Measurements from ENCODE around the gene HNRNPF.
"Not testable (repeated sequence)": the region's sequence is repeated elsewhere in the genome, so short reads cannot be mapped to it uniquely, and the experiment has no call there.

HNRNPF gene

GRCh38 chr10:43342279-43343125, 66.5 kb downstream of the HNRNPF start:
- H3K36me3 ChIP-seq (ENCODE audit: control insufficient read depth in 4 of 4, insufficient read depth in 4 of 4, low read length in 3 of 4): no peaks in the 10 kb centered on the region
- no peak overlapping the region for H3K27ac ChIP-seq (ENCODE audit: insufficient read depth in 1 of 2, low read depth in 1 of 2, low read length in 2 of 2, poor library complexity in 1 of 2, severe bottlenecking in 2 of 2)
- no peaks in the 10 kb centered on the region for H3K9me3 ChIP-seq (ENCODE audit: control extremely low read depth in 1 of 5, control insufficient read depth in 4 of 5, insufficient read depth in 2 of 5, low read depth in 1 of 5, low read length in 4 of 5)
- H3K4me1 ChIP-seq (ENCODE audit: control extremely low read depth in 1 of 4, control insufficient read depth in 4 of 4, insufficient read depth in 4 of 4, low read length in 3 of 4): peaks cover 0 to 5% (median 0%) of the 10 kb centered on the region in 4 experiments
- WGBS (ENCODE audit: insufficient coverage): 95% methylated on average over 34 of the region's 49 CpGs
- POLR2A ChIA-PET: interaction anchor here (0.5 kb wide), 1 partner anchor 146 kb away, joined by 3 read pairs; no protein-coding TSS in a partner anchor
- no peak overlapping the region for H3K4me3 ChIP-seq (ENCODE audit: control insufficient read depth in 1 of 7, extremely low read depth in 1 of 7, insufficient read depth in 4 of 7, low read depth in 2 of 7, low read length in 6 of 7)
- DNase-seq: no peak
- CTCF ChIA-PET: no interaction called here
- H3K27me3 ChIP-seq (replicated peaks in 2 of 5; ENCODE audit: control insufficient read depth in 4 of 5, insufficient read depth in 5 of 5, low read length in 4 of 5): peaks cover 0 to 10% (median 2%) of the 10 kb centered on the region in 5 experiments

GRCh38 chr10:43341450-43341849, 67.5 kb downstream of the HNRNPF start:
- Histone ChIP-seq H3K4me3 (ENCODE audit: control insufficient read depth in 1 of 7, extremely low read depth in 1 of 7, insufficient read depth in 4 of 7, low read depth in 2 of 7, low read length in 6 of 7) (no peak overlapping the region), H3K27ac (ENCODE audit: insufficient read depth in 1 of 2, low read depth in 1 of 2, low read length in 2 of 2, poor library complexity in 1 of 2, severe bottlenecking in 2 of 2) (no peak overlapping the region), H3K27me3 (replicated peaks in 2 of 5; ENCODE audit: control insufficient read depth in 4 of 5, insufficient read depth in 5 of 5, low read length in 4 of 5) (peaks cover 0 to 10% (median 2%) of the 10 kb centered on the region in 5 experiments), H3K36me3 (ENCODE audit: control insufficient read depth in 4 of 4, insufficient read depth in 4 of 4, low read length in 3 of 4) (no peaks in the 10 kb centered on the region), H3K4me1 (ENCODE audit: control extremely low read depth in 1 of 4, control insufficient read depth in 4 of 4, insufficient read depth in 4 of 4, low read length in 3 of 4) (peaks cover 0 to 6% (median 0%) of the 10 kb centered on the region in 4 experiments), H3K9me3 (ENCODE audit: control extremely low read depth in 1 of 5, control insufficient read depth in 4 of 5, insufficient read depth in 2 of 5, low read depth in 1 of 5, low read length in 4 of 5) (no peaks in the 10 kb centered on the region)
- 96% methylated on average over 4 of the region's 7 CpGs for WGBS (ENCODE audit: insufficient coverage)
- DNase-seq: no peak
- POLR2A ChIA-PET: no interaction called here
- CTCF ChIA-PET: no interaction called here

GRCh38 chr10:43340619-43341018, 68.4 kb downstream of the HNRNPF start:
- DNase-seq: no peak
- Histone ChIP-seq H3K36me3 (ENCODE audit: control insufficient read depth in 4 of 4, insufficient read depth in 4 of 4, low read length in 3 of 4) (no peaks in the 10 kb centered on the region), H3K4me1 (ENCODE audit: control extremely low read depth in 1 of 4, control insufficient read depth in 4 of 4, insufficient read depth in 4 of 4, low read length in 3 of 4) (peaks cover 0 to 6% (median 0%) of the 10 kb centered on the region in 4 experiments), H3K4me3 (ENCODE audit: control insufficient read depth in 1 of 7, extremely low read depth in 1 of 7, insufficient read depth in 4 of 7, low read depth in 2 of 7, low read length in 6 of 7) (no peak overlapping the region), H3K9me3 (ENCODE audit: control extremely low read depth in 1 of 5, control insufficient read depth in 4 of 5, insufficient read depth in 2 of 5, low read depth in 1 of 5, low read length in 4 of 5) (no peaks in the 10 kb centered on the region), H3K27me3 (replicated peaks in 2 of 5; ENCODE audit: control insufficient read depth in 4 of 5, insufficient read depth in 5 of 5, low read length in 4 of 5) (peaks cover 0 to 10% (median 2%) of the 10 kb centered on the region in 5 experiments), H3K27ac (ENCODE audit: insufficient read depth in 1 of 2, low read depth in 1 of 2, low read length in 2 of 2, poor library complexity in 1 of 2, severe bottlenecking in 2 of 2) (no peak overlapping the region)
- ChIA-PET CTCF (interaction anchor here (1.5 kb wide), 1 partner anchor 136 kb away, joined by 4 read pairs; no protein-coding TSS in a partner anchor), POLR2A (no interaction called here)
- 91% methylated on average over 9 of the region's 9 CpGs for WGBS (ENCODE audit: insufficient coverage)

- peaks cover 0 to 6% (median 0%) of the 10 kb centered on the region in 4 experiments for H3K4me1 ChIP-seq (ENCODE audit: control extremely low read depth in 1 of 4, control insufficient read depth in 4 of 4, insufficient read depth in 4 of 4, low read length in 3 of 4)
- POLR2A ChIA-PET: no interaction called here
- no peaks in the 10 kb centered on the region for H3K36me3 ChIP-seq (ENCODE audit: control insufficient read depth in 4 of 4, insufficient read depth in 4 of 4, low read length in 3 of 4)
- CTCF ChIA-PET: interaction anchor here (1.5 kb wide), 1 partner anchor 135 kb away, joined by 4 read pairs; no protein-coding TSS in a partner anchor
- no peak for DNase-seq
- no peak overlapping the region for H3K27ac ChIP-seq (ENCODE audit: insufficient read depth in 1 of 2, low read depth in 1 of 2, low read length in 2 of 2, poor library complexity in 1 of 2, severe bottlenecking in 2 of 2)
- H3K9me3 ChIP-seq (ENCODE audit: control extremely low read depth in 1 of 5, control insufficient read depth in 4 of 5, insufficient read depth in 2 of 5, low read depth in 1 of 5, low read length in 4 of 5): no peaks in the 10 kb centered on the region
- peaks cover 0 to 10% (median 2%) of the 10 kb centered on the region in 5 experiments for H3K27me3 ChIP-seq (replicated peaks in 2 of 5; ENCODE audit: control insufficient read depth in 4 of 5, insufficient read depth in 5 of 5, low read length in 4 of 5)
- WGBS (ENCODE audit: insufficient coverage): 98% methylated on average over 5 of the region's 6 CpGs
- no peak overlapping the region for H3K4me3 ChIP-seq (ENCODE audit: control insufficient read depth in 1 of 7, extremely low read depth in 1 of 7, insufficient read depth in 4 of 7, low read depth in 2 of 7, low read length in 6 of 7)
Measured at GRCh38 chr10:43340101-43340500, 68.9 kb downstream of the HNRNPF start.

- DNase-seq: no peak
- Histone ChIP-seq H3K27me3 (replicated peaks in 2 of 5; ENCODE audit: control insufficient read depth in 4 of 5, insufficient read depth in 5 of 5, low read length in 4 of 5) (peaks cover 0 to 10% (median 2%) of the 10 kb centered on the region in 5 experiments), H3K4me1 (ENCODE audit: control extremely low read depth in 1 of 4, control insufficient read depth in 4 of 4, insufficient read depth in 4 of 4, low read length in 3 of 4) (peaks cover 0 to 6% (median 0%) of the 10 kb centered on the region in 4 experiments), H3K4me3 (ENCODE audit: control insufficient read depth in 1 of 7, extremely low read depth in 1 of 7, insufficient read depth in 4 of 7, low read depth in 2 of 7, low read length in 6 of 7) (no peak overlapping the region), H3K9me3 (ENCODE audit: control extremely low read depth in 1 of 5, control insufficient read depth in 4 of 5, insufficient read depth in 2 of 5, low read depth in 1 of 5, low read length in 4 of 5) (no peaks in the 10 kb centered on the region), H3K36me3 (ENCODE audit: control insufficient read depth in 4 of 4, insufficient read depth in 4 of 4, low read length in 3 of 4) (no peaks in the 10 kb centered on the region), H3K27ac (ENCODE audit: insufficient read depth in 1 of 2, low read depth in 1 of 2, low read length in 2 of 2, poor library complexity in 1 of 2, severe bottlenecking in 2 of 2) (no peak overlapping the region)
- ChIA-PET POLR2A (no interaction called here), CTCF (interaction anchor here (0.8 to 1.8 kb wide), 3 partner anchors 11 to 134 kb away, joined by 3 to 6 read pairs (median 4); no protein-coding TSS in a partner anchor)
- 93% methylated on average over 8 of the region's 11 CpGs for WGBS (ENCODE audit: insufficient coverage)
Measured at GRCh38 chr10:43339136-43339535, 69.8 kb downstream of the HNRNPF start.

- H3K27me3 ChIP-seq (replicated peaks in 2 of 5; ENCODE audit: control insufficient read depth in 4 of 5, insufficient read depth in 5 of 5, low read length in 4 of 5): peaks cover 0 to 10% (median 0%) of the 10 kb centered on the region in 5 experiments
- 93% methylated on average over 4 of the region's 12 CpGs for WGBS (ENCODE audit: insufficient coverage)
- H3K36me3 ChIP-seq (ENCODE audit: control insufficient read depth in 4 of 4, insufficient read depth in 4 of 4, low read length in 3 of 4): no peaks in the 10 kb centered on the region
- no peak for DNase-seq
- peaks cover 0 to 6% (median 0%) of the 10 kb centered on the region in 4 experiments for H3K4me1 ChIP-seq (ENCODE audit: control extremely low read depth in 1 of 4, control insufficient read depth in 4 of 4, insufficient read depth in 4 of 4, low read length in 3 of 4)
- no peak overlapping the region for H3K27ac ChIP-seq (ENCODE audit: insufficient read depth in 1 of 2, low read depth in 1 of 2, low read length in 2 of 2, poor library complexity in 1 of 2, severe bottlenecking in 2 of 2)
- POLR2A ChIA-PET: no interaction called here
- H3K4me3 ChIP-seq (ENCODE audit: control insufficient read depth in 1 of 7, extremely low read depth in 1 of 7, insufficient read depth in 4 of 7, low read depth in 2 of 7, low read length in 6 of 7): no peak overlapping the region
- no peaks in the 10 kb centered on the region for H3K9me3 ChIP-seq (ENCODE audit: control extremely low read depth in 1 of 5, control insufficient read depth in 4 of 5, insufficient read depth in 2 of 5, low read depth in 1 of 5, low read length in 4 of 5)
- CTCF ChIA-PET: interaction anchor here (1.8 kb wide), 1 partner anchor 46 kb away, joined by 6 read pairs; no protein-coding TSS in a partner anchor
Measured at GRCh38 chr10:43338117-43338516, 70.9 kb downstream of the HNRNPF start.

GRCh38 chr10:43337536-43337935, 71.5 kb downstream of the HNRNPF start:
- H3K4me1 ChIP-seq (ENCODE audit: control extremely low read depth in 1 of 4, control insufficient read depth in 4 of 4, insufficient read depth in 4 of 4, low read length in 3 of 4): peaks cover 0 to 10% (median 0%) of the 10 kb centered on the region in 4 experiments

More at GRCh38 chr10:43337536-43337935, 71.5 kb downstream of the HNRNPF start:
- DNase-seq; H3K27ac ChIP-seq (ENCODE audit: insufficient read depth in 1 of 2, low read depth in 1 of 2, low read length in 2 of 2, poor library complexity in 1 of 2, severe bottlenecking in 2 of 2); H3K4me3 ChIP-seq (ENCODE audit: control insufficient read depth in 1 of 7, extremely low read depth in 1 of 7, insufficient read depth in 4 of 7, low read depth in 2 of 7, low read length in 6 of 7); POLR2A ChIA-PET; H3K36me3 ChIP-seq (ENCODE audit: control insufficient read depth in 4 of 4, insufficient read depth in 4 of 4, low read length in 3 of 4); H3K9me3 ChIP-seq (ENCODE audit: control extremely low read depth in 1 of 5, control insufficient read depth in 4 of 5, insufficient read depth in 2 of 5, low read depth in 1 of 5, low read length in 4 of 5): not testable (repeated sequence)
- CTCF ChIA-PET: interaction anchor here (1.8 kb wide), 1 partner anchor 45 kb away, joined by 6 read pairs; no protein-coding TSS in a partner anchor
- peaks cover 0 to 10% (median 0%) of the 10 kb centered on the region in 5 experiments for H3K27me3 ChIP-seq (replicated peaks in 2 of 5; ENCODE audit: control insufficient read depth in 4 of 5, insufficient read depth in 5 of 5, low read length in 4 of 5)
- 20% methylated on average over 3 of the region's 9 CpGs for WGBS (ENCODE audit: insufficient coverage)

All from common myeloid progenitor, CD34-positive (primary cell).